ENCODE measurements around the gene ICAM1. TPM values are rescaled to one million over a fixed set of nuclear protein-coding genes. Genes with fewer than 3 reads are reported as not detected.

Gene ICAM1
- polyA plus RNA-seq, 3 donors = 21.6 to 118 (median 40.8) TPM

GRCh38 chr19:10290357-10290875 is 19.5 kb downstream of the ICAM1 start:
- peak overlapping the region; percentile 33 for H3K9ac ChIP-seq (ENCODE audit: insufficient read depth, low read length, poor library complexity, severe bottlenecking)
- H3K4me2 ChIP-seq (replicated peaks; ENCODE audit: extremely low read depth, low read length, poor library complexity, severe bottlenecking) = peak overlapping the region; percentile 78
- Mint-ChIP-seq H3K27me3 (ENCODE audit: low read depth in 3 of 3) (peaks cover 69 to 84% (median 82%) of the 10 kb centered on the region in 3 donors), H3K4me3 (peak overlapping the region; percentile 75 to 94), H3K9me3 (peaks cover 0 to 48% (median 31%) of the 10 kb centered on the region in 7 donors), H3K36me3 (peaks cover 21 to 33% of the 10 kb centered on the region in 2 donors), H3K27ac (peak overlapping the region in 5 of 7 donors; percentile 17 to 78 (median 64)), H3K4me1 (peaks cover 87% of the 10 kb centered on the region)
- peak in 1 of 3 donors; percentile 35 for DNase-seq
- no peak for TF ChIP-seq CTCF (IDR thresholded peaks at IDR 0.05)
- peaks cover 97% of the 10 kb centered on the region in 2 donors for H3K4me1 ChIP-seq (ENCODE audit: control insufficient read depth in 1 of 2, insufficient read depth in 2 of 2, low read length in 2 of 2)
- peaks cover 22% of the 10 kb centered on the region for H4K20me1 ChIP-seq (ENCODE audit: insufficient read depth, low read length)
- H3K36me3 ChIP-seq (replicated peaks in 1 of 2; ENCODE audit: control insufficient read depth in 1 of 2, insufficient read depth in 2 of 2, low read length in 2 of 2) = peaks cover 8% of the 10 kb centered on the region in 2 donors
- H3K9me3 ChIP-seq (replicated peaks in 1 of 2; ENCODE audit: control insufficient read depth in 1 of 2, insufficient read depth in 1 of 2, low read length in 2 of 2) = peaks cover 6 to 22% of the 10 kb centered on the region in 2 donors
- H3K27ac ChIP-seq (ENCODE audit: low read depth in 1 of 2, low read length in 2 of 2) = no peak overlapping the region
- peak overlapping the region in 2 of 3 experiments; percentile 29 to 74 for H3K4me3 ChIP-seq (replicated peaks in 1 of 3; ENCODE audit: low read depth in 2 of 3, low read length in 3 of 3)
- intact Hi-C loops (cut with micrococcal nuclease) = no loop called here
- H3K79me2 ChIP-seq (ENCODE audit: insufficient read depth, low read length) = no peaks in the 10 kb centered on the region
- peak overlapping the region; percentile 73 for H2AFZ ChIP-seq (ENCODE audit: insufficient read depth, low read depth, low read length, poor library complexity, severe bottlenecking)
- peaks cover 32 to 78% of the 10 kb centered on the region in 2 donors for H3K27me3 ChIP-seq (ENCODE audit: control insufficient read depth in 2 of 2, insufficient read depth in 2 of 2, low read length in 2 of 2)
- WGBS (ENCODE audit: insufficient coverage) = under 1% methylated on average over 30 of the region's 30 CpGs

- peaks cover 6 to 22% of the 10 kb centered on the region in 2 donors for H3K9me3 ChIP-seq (replicated peaks in 1 of 2; ENCODE audit: control insufficient read depth in 1 of 2, insufficient read depth in 1 of 2, low read length in 2 of 2)
- peaks cover 87% of the 10 kb centered on the region for H3K4me1 Mint-ChIP-seq
Measured at GRCh38 chr19:10290876-10291553, 20.1 kb downstream of the ICAM1 start.

More at GRCh38 chr19:10290876-10291553, 20.1 kb downstream of the ICAM1 start:
- peak overlapping the region; percentile 73 for H2AFZ ChIP-seq (ENCODE audit: insufficient read depth, low read depth, low read length, poor library complexity, severe bottlenecking)
- peaks cover 74 to 90% (median 86%) of the 10 kb centered on the region in 3 donors for H3K27me3 Mint-ChIP-seq (ENCODE audit: low read depth in 3 of 3)
- peaks cover 0 to 51% (median 31%) of the 10 kb centered on the region in 7 donors for H3K9me3 Mint-ChIP-seq
- TF ChIP-seq CTCF (IDR thresholded peaks at IDR 0.05) = no peak
- H4K20me1 ChIP-seq (ENCODE audit: insufficient read depth, low read length) = peaks cover 16% of the 10 kb centered on the region
- peak; percentile 30 to 68 (median 61) for DNase-seq
- no peaks in the 10 kb centered on the region for H3K79me2 ChIP-seq (ENCODE audit: insufficient read depth, low read length)
- peak overlapping the region; percentile 12 to 74 (median 29) for H3K4me3 ChIP-seq (replicated peaks in 1 of 3; ENCODE audit: low read depth in 2 of 3, low read length in 3 of 3)
- WGBS (ENCODE audit: insufficient coverage) = under 1% methylated on average over 57 of the region's 57 CpGs
- H3K36me3 Mint-ChIP-seq = peaks cover 20 to 27% of the 10 kb centered on the region in 2 donors
- H3K9ac ChIP-seq (ENCODE audit: insufficient read depth, low read length, poor library complexity, severe bottlenecking) = peak overlapping the region; percentile 33
- intact Hi-C loops (cut with micrococcal nuclease) = no loop called here
- H3K4me3 Mint-ChIP-seq = peak overlapping the region; percentile 75 to 94
- no peak overlapping the region for H3K27ac ChIP-seq (ENCODE audit: low read depth in 1 of 2, low read length in 2 of 2)
- peaks cover 97% of the 10 kb centered on the region in 2 donors for H3K4me1 ChIP-seq (ENCODE audit: control insufficient read depth in 1 of 2, insufficient read depth in 2 of 2, low read length in 2 of 2)
- peak overlapping the region in 2 of 7 donors; percentile 19 to 66 for H3K27ac Mint-ChIP-seq
- peaks cover 36 to 83% of the 10 kb centered on the region in 2 donors for H3K27me3 ChIP-seq (ENCODE audit: control insufficient read depth in 2 of 2, insufficient read depth in 2 of 2, low read length in 2 of 2)
- H3K4me2 ChIP-seq (replicated peaks; ENCODE audit: extremely low read depth, low read length, poor library complexity, severe bottlenecking) = peak overlapping the region; percentile 78
- peaks cover 2% of the 10 kb centered on the region in 2 donors for H3K36me3 ChIP-seq (replicated peaks in 1 of 2; ENCODE audit: control insufficient read depth in 1 of 2, insufficient read depth in 2 of 2, low read length in 2 of 2)

Data from CD14-positive monocyte (primary cell).